ENCODE measurements around the gene C11orf68. TPM values are rescaled to one million over a fixed set of nuclear protein-coding genes. Genes with fewer than 3 reads are reported as not detected.

The C11orf68 gene
- total RNA-seq, 6 donors from 2014 or later: 11.5 to 42.4 (median 24.3) TPM

- TF ChIP-seq EP300 (IDR thresholded peaks at IDR 0.05) (no peak), POLR2A (IDR thresholded peaks at IDR 0.05) (no peak), POLR2AphosphoS5 (IDR thresholded peaks at IDR 0.05) (no peak)
- TF ChIP-seq, protein P1, sequence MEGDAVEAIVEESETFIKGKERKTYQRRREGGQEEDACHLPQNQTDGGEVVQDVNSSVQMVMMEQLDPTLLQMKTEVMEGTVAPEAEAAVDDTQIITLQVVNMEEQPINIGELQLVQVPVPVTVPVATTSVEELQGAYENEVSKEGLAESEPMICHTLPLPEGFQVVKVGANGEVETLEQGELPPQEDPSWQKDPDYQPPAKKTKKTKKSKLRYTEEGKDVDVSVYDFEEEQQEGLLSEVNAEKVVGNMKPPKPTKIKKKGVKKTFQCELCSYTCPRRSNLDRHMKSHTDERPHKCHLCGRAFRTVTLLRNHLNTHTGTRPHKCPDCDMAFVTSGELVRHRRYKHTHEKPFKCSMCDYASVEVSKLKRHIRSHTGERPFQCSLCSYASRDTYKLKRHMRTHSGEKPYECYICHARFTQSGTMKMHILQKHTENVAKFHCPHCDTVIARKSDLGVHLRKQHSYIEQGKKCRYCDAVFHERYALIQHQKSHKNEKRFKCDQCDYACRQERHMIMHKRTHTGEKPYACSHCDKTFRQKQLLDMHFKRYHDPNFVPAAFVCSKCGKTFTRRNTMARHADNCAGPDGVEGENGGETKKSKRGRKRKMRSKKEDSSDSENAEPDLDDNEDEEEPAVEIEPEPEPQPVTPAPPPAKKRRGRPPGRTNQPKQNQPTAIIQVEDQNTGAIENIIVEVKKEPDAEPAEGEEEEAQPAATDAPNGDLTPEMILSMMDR (IDR thresholded peaks at IDR 0.05): no peak
- Histone ChIP-seq H3K27ac (no peak overlapping the region), H3K9me3 (no peaks in the 10 kb centered on the region), H3K27me3 (no peaks in the 10 kb centered on the region), H3K4me1 (peaks cover 19 to 24% (median 21%) of the 10 kb centered on the region in 4 donors), H3K36me3 (peaks cover 0 to 21% (median 11%) of the 10 kb centered on the region in 4 donors), H3K4me3 (no peak overlapping the region)
- ATAC-seq (ENCODE audit: low FRiP score in 2 of 2) (no peak), DNase-seq (no peak)
- 63% methylated on average over 3 of the region's 3 CpGs; no CpG with 5 or more reads in 1 of the 2 donors for WGBS, 2 donors
Measured at GRCh38 chr11:65922565-65922964, 3.7 kb upstream of the C11orf68 start.

- Histone ChIP-seq H3K4me3 (no peak overlapping the region), H3K4me1 (peaks cover 26 to 31% (median 27%) of the 10 kb centered on the region in 4 donors), H3K9me3 (no peaks in the 10 kb centered on the region), H3K36me3 (peaks cover 0 to 25% (median 11%) of the 10 kb centered on the region in 4 donors), H3K27ac (no peak overlapping the region), H3K27me3 (no peaks in the 10 kb centered on the region)
- DNase-seq (no peak), ATAC-seq (ENCODE audit: low FRiP score in 2 of 2) (no peak)
- TF ChIP-seq POLR2A (IDR thresholded peaks at IDR 0.05) (no peak), POLR2AphosphoS5 (IDR thresholded peaks at IDR 0.05) (no peak), EP300 (IDR thresholded peaks at IDR 0.05) (no peak)
- TF ChIP-seq, protein P1 (IDR thresholded peaks at IDR 0.05): no peak
- WGBS, 2 donors: 92 to 95% methylated on average over 9 to 10 of the region's 10 CpGs
Measured at GRCh38 chr11:65921876-65922275, 3.0 kb upstream of the C11orf68 start.

GRCh38 chr11:65921033-65921555, 2.2 kb upstream of the C11orf68 start:
- no peak for TF ChIP-seq POLR2AphosphoS5 (IDR thresholded peaks at IDR 0.05)
- TF ChIP-seq EP300 (IDR thresholded peaks at IDR 0.05): no peak
- TF ChIP-seq POLR2A (IDR thresholded peaks at IDR 0.05): no peak
- TF ChIP-seq, protein P1 (IDR thresholded peaks at IDR 0.05): no peak
- H3K4me1 ChIP-seq: peaks cover 34 to 39% (median 35%) of the 10 kb centered on the region in 4 donors
- 91 to 97% methylated on average over 7 to 12 of the region's 12 CpGs for WGBS, 2 donors
- H3K27ac ChIP-seq: peak overlapping the region in 1 of 4 donors; percentile 99
- peak overlapping the region in 1 of 4 donors; percentile 83 for H3K4me3 ChIP-seq
- peaks cover 0 to 25% (median 11%) of the 10 kb centered on the region in 4 donors for H3K36me3 ChIP-seq
- DNase-seq (no peak), ATAC-seq (ENCODE audit: low FRiP score in 2 of 2) (no peak)
- no peaks in the 10 kb centered on the region for H3K9me3 ChIP-seq
- H3K27me3 ChIP-seq: no peaks in the 10 kb centered on the region

DNA sequence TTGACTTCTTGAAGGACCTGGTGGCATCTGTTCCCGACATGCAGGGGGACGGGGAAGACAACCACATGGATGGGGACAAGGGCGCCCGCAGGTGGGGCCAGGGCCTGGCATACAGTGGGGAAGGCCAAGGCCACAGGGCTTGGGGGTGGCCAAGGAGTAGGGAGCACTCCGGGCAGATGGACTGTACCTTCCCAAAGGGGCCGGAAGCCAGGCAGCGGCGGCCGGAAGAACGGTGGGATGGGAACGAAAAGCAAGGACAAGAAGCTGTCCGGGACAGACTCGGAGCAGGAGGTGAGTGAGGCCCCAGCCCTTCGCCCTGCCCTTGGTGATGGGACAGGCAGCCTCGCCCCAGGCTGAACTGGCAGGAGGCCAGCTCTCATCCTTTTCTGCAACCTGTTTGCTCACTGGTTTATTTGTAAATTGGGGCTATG, 1.5 kb upstream of the C11orf68 start:
- DNase-seq (peak in 1 of 2 donors; percentile 83), ATAC-seq (ENCODE audit: low FRiP score in 2 of 2) (no peak)
- WGBS, 2 donors: 65 to 67% methylated on average over 14 to 15 of the region's 15 CpGs
- H3K27ac ChIP-seq: peak overlapping the region in 3 of 4 donors; percentile 86 to 99 (median 88)
- H3K27me3 ChIP-seq: no peaks in the 10 kb centered on the region
- no peaks in the 10 kb centered on the region for H3K9me3 ChIP-seq
- peaks cover 0 to 25% (median 11%) of the 10 kb centered on the region in 4 donors for H3K36me3 ChIP-seq
- peak overlapping the region; percentile 75 to 99 (median 82) for H3K4me3 ChIP-seq
- peaks cover 41 to 46% (median 42%) of the 10 kb centered on the region in 4 donors for H3K4me1 ChIP-seq
- no peak for TF ChIP-seq POLR2A (IDR thresholded peaks at IDR 0.05)

GRCh38 chr11:65919573-65920371, 910 bp upstream of the C11orf68 start:
- 0% methylated on average over 9 to 46 of the region's 60 CpGs for WGBS, 2 donors
- peak overlapping the region; percentile 75 to 99 (median 82) for H3K4me3 ChIP-seq
- peak overlapping the region; percentile 84 to 99 (median 87) for H3K27ac ChIP-seq
- H3K4me1 ChIP-seq: peaks cover 46 to 52% (median 47%) of the 10 kb centered on the region in 4 donors
- TF ChIP-seq, protein P1 (IDR thresholded peaks at IDR 0.05): peak in 1 of 6 experiments; percentile 5
- TF ChIP-seq POLR2AphosphoS5 (IDR thresholded peaks at IDR 0.05): no peak
- no peak for TF ChIP-seq EP300 (IDR thresholded peaks at IDR 0.05)
- TF ChIP-seq POLR2A (IDR thresholded peaks at IDR 0.05): no peak
- H3K36me3 ChIP-seq: peaks cover 0 to 25% (median 11%) of the 10 kb centered on the region in 4 donors
- DNase-seq (peak; percentile 45 to 90), ATAC-seq (ENCODE audit: low FRiP score in 2 of 2) (peak; percentile 0 to 63)
- no peaks in the 10 kb centered on the region for H3K27me3 ChIP-seq
- H3K9me3 ChIP-seq: no peaks in the 10 kb centered on the region

Measured in upper lobe of left lung (tissue), 6 donors.